Hepatocyte (in vitro differentiated cells): ENCODE results near the gene GPALPP1. TPM values are rescaled to one million over a fixed set of nuclear protein-coding genes. Genes with fewer than 3 reads are reported as not detected.

ENCODE experiments used
- DNase-seq: peaks from one replicate; pipeline ENCODE4 v3.0.0-alpha.2; 2016; ENCODE audit warnings: low spot score
- H2AFZ ChIP-seq: fragments of 200-600 bp; sonication (generic); 2 replicates; pipeline ENCODE4 v1.6.0; 2016; ENCODE audit warnings: antibody characterized with exemption, mild to moderate bottlenecking
- H3K27ac ChIP-seq: fragments of 200-600 bp; sonication (generic); 2 replicates; pipeline ENCODE4 v1.5.1; 2016; ENCODE audit warnings: mild to moderate bottlenecking
- H3K27me3 ChIP-seq: fragments of 200-600 bp; sonication (generic); 2 replicates; pipeline ENCODE4 v1.6.1; 2016
- H3K36me3 ChIP-seq: fragments of 200-600 bp; sonication (generic); replicated peaks from 2 replicates; pipeline ENCODE4 v1.5.1; 2016; ENCODE audit warnings: low read depth; ENCODE audit not compliant: insufficient read depth
- H3K4me1 ChIP-seq: fragments of 200-600 bp; sonication (generic); 2 replicates; pipeline ENCODE4 v1.5.1; 2016; ENCODE audit warnings: mild to moderate bottlenecking, moderate library complexity; ENCODE audit not compliant: insufficient read depth
- H3K4me2 ChIP-seq: fragments of 200-600 bp; sonication (generic); 2 replicates; pipeline ENCODE4 v1.6.0; 2016
- H3K4me3 ChIP-seq: fragments of 200-600 bp; sonication (generic); 2 replicates; pipeline ENCODE4 v1.5.1; 2016; ENCODE audit warnings: mild to moderate bottlenecking
- H3K79me2 ChIP-seq: fragments of 200-600 bp; sonication (generic); 2 replicates; pipeline ENCODE4 v1.6.0; 2017; ENCODE audit warnings: mild to moderate bottlenecking
- H3K9me2 ChIP-seq: fragments of 200-600 bp; sonication (generic); replicated peaks from 2 replicates; pipeline ENCODE4 v1.6.0; 2017; ENCODE audit warnings: mild to moderate bottlenecking; ENCODE audit not compliant: insufficient read depth
- H3K9me3 ChIP-seq: fragments of 200-600 bp; sonication (generic); 2 replicates; pipeline ENCODE4 v1.5.1; 2016; ENCODE audit warnings: low read depth, mild to moderate bottlenecking
- H4K20me1 ChIP-seq: fragments of 200-600 bp; sonication (generic); 2 replicates; pipeline ENCODE4 v1.6.0; 2016; ENCODE audit warnings: mild to moderate bottlenecking; ENCODE audit not compliant: insufficient read depth, poor library complexity, severe bottlenecking
- EZH2 ChIP-seq: fragments of 200-600 bp; sonication (generic); IDR thresholded peaks from 2 replicates; pipeline ENCODE4 v1.6.1; 2016; ENCODE audit warnings: antibody characterized with exemption, mild to moderate bottlenecking, borderline replicate concordance
- EZH2phosphoT487 ChIP-seq: fragments of 200-600 bp; sonication (generic); IDR thresholded peaks from one replicate; pipeline ENCODE4 v1.6.1; 2018; ENCODE audit warnings: antibody characterized with exemption, mild to moderate bottlenecking, low read depth, moderate library complexity; ENCODE audit not compliant: unreplicated experiment, severe bottlenecking
- WGBS: methylation state at CpG from one replicate; pipeline ENCODE4 v1.1.6; 2016; ENCODE audit warnings: low lambda C conversion rate; ENCODE audit errors: missing lambda C conversion rate; 5-methylcytosine and 5-hydroxymethylcytosine counted together
- polyA plus RNA-seq: library from polyadenylated mRNA; unstranded; fragments of >200 nt; fragmentation: Nextera tagmentation; extraction: Ambion mirVana; gene quantifications from 2 replicates; pipeline ENCODE4 v1.2.1, GENCODE V29; 2016
- total RNA-seq: library from RNA; depleted of rRNA; stranded (reverse); fragments of >200 nt; gene quantifications from 2 replicates; pipeline ENCODE4 v1.2.3, GENCODE V29; 2014
- TF ChIP-seq, protein P1 (sequence below): fragments of 200-600 bp; sonication (generic); IDR thresholded peaks from 2 replicates; pipeline ENCODE4 v1.5.1; 2016; ENCODE audit warnings: antibody characterized with exemption, mild to moderate bottlenecking; ENCODE audit not compliant: poor library complexity

The GPALPP1 gene
- total and polyA plus RNA-seq, 2 experiments from 2014 or later = 11.4 to 32.1 TPM

DNA sequence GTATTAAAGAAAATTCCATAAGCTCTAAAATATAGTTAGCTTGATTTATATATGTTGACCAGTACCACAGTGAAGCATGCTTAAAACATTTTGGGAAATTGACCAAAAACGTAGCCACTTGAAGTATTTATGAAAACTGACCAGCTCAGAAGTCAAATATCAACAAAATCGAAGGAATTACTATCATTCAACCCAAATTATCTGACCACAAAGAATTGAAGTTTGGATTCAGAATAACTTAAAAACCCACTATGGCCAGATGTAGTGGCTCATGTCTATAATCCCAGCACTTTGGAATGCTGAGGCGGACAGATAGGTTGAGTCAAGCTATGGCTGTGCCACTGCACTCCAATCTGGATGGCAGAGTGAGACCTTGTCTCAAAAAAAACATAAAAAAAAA is 31.9 kb downstream of the GPALPP1 start:
- Histone ChIP-seq H3K4me2 (no peak overlapping the region), H3K4me1 (no peaks in the 10 kb centered on the region), H3K79me2 (no peaks in the 10 kb centered on the region), H3K9me3 (no peaks in the 10 kb centered on the region), H2AFZ (no peak overlapping the region), H3K36me3 (no peaks in the 10 kb centered on the region), H4K20me1 (no peaks in the 10 kb centered on the region), H3K27me3 (no peaks in the 10 kb centered on the region), H3K27ac (no peak overlapping the region), H3K9me2 (no peaks in the 10 kb centered on the region), H3K4me3 (no peak overlapping the region)
- WGBS = 90% methylated on average over 3 of the region's 3 CpGs
- no peak for DNase-seq
- TF ChIP-seq EZH2phosphoT487 = no peak
- no peak for TF ChIP-seq EZH2
- TF ChIP-seq, protein P1, sequence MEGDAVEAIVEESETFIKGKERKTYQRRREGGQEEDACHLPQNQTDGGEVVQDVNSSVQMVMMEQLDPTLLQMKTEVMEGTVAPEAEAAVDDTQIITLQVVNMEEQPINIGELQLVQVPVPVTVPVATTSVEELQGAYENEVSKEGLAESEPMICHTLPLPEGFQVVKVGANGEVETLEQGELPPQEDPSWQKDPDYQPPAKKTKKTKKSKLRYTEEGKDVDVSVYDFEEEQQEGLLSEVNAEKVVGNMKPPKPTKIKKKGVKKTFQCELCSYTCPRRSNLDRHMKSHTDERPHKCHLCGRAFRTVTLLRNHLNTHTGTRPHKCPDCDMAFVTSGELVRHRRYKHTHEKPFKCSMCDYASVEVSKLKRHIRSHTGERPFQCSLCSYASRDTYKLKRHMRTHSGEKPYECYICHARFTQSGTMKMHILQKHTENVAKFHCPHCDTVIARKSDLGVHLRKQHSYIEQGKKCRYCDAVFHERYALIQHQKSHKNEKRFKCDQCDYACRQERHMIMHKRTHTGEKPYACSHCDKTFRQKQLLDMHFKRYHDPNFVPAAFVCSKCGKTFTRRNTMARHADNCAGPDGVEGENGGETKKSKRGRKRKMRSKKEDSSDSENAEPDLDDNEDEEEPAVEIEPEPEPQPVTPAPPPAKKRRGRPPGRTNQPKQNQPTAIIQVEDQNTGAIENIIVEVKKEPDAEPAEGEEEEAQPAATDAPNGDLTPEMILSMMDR = no peak

DNA sequence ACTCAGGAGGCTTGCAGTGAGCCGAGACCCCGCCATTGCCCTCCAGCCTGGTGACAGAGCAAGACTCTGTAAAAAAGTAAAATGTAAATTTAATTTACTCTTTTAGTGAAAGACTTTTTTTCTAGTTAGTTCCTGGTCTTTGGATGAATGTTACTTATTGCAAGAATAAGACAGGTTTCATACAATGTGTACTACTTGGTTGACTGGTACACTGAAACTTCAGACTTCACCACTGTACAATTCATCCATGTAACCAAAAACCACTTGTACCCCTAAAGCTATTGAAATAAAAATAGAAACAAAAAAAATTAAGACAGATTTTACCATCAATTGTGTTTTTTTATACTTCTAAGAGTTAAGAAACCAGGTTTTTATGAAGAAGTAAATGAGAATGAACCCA is 35.5 kb downstream of the GPALPP1 start:
- H3K27ac ChIP-seq = no peak overlapping the region
- TF ChIP-seq EZH2 (no peak), EZH2phosphoT487 (no peak)
- TF ChIP-seq, protein P1 = no peak
- DNase-seq = no peak
- H2AFZ ChIP-seq = no peak overlapping the region
- no peaks in the 10 kb centered on the region for H3K27me3 ChIP-seq
- H3K79me2 ChIP-seq = no peaks in the 10 kb centered on the region
- H3K4me1 ChIP-seq = no peaks in the 10 kb centered on the region
- no peaks in the 10 kb centered on the region for H3K9me2 ChIP-seq
- H3K36me3 ChIP-seq = no peaks in the 10 kb centered on the region
- no peak overlapping the region for H3K4me3 ChIP-seq
- H3K9me3 ChIP-seq = no peaks in the 10 kb centered on the region
- WGBS = 100% methylated on average over 2 of the region's 2 CpGs
- H4K20me1 ChIP-seq = no peaks in the 10 kb centered on the region
- no peak overlapping the region for H3K4me2 ChIP-seq

DNA sequence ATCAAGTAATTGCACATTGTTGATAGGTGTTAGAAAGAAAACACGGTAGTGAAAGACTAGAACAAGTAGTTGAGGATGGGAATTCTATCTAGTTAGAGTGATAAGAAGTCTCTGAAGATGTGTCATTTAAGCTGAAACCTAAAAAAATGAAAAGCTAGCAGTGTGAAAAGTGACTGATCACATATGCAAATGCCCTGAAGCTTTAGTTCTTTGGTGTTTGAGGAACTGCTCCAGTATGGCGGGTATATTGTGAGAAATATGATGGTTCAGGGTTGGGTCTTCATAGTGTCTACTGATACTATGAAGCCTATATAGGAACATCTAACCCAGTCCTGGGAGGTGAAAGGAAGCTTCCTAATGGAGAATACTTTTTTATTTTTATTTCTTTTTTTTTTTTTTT is 45.0 kb downstream of the GPALPP1 start:
- no peak overlapping the region for H3K27ac ChIP-seq

More for the DNA sequence above, 45.0 kb downstream of the GPALPP1 start:
- H3K4me1 ChIP-seq = no peaks in the 10 kb centered on the region
- TF ChIP-seq, protein P1 = no peak
- no peak for TF ChIP-seq EZH2phosphoT487
- no peak for TF ChIP-seq EZH2
- no peaks in the 10 kb centered on the region for H4K20me1 ChIP-seq
- no peak overlapping the region for H2AFZ ChIP-seq
- no peaks in the 10 kb centered on the region for H3K9me2 ChIP-seq
- 100% methylated on average over 2 of the region's 2 CpGs for WGBS
- no peaks in the 10 kb centered on the region for H3K36me3 ChIP-seq
- DNase-seq = no peak
- no peak overlapping the region for H3K4me2 ChIP-seq
- H3K4me3 ChIP-seq = no peak overlapping the region
- no peaks in the 10 kb centered on the region for H3K79me2 ChIP-seq
- H3K9me3 ChIP-seq = no peaks in the 10 kb centered on the region
- no peaks in the 10 kb centered on the region for H3K27me3 ChIP-seq
